HEK293T (cell line): ENCODE measurements around the gene FBXL13.

ENCODE experiments used
- ARNT ChIP-seq: fragments of 450-650 bp; IDR thresholded peaks from 2 replicates; pipeline ENCODE4 v1.6.1; 2017; ENCODE audit warnings: mild to moderate bottlenecking
- CTBP1 ChIP-seq: fragments of 450-650 bp; IDR thresholded peaks from 2 replicates; pipeline ENCODE4 v1.6.1; 2016; ENCODE audit warnings: borderline replicate concordance
- ELF4 ChIP-seq: fragments of 450-650 bp; IDR thresholded peaks from 2 replicates; pipeline ENCODE4 v1.6.1; 2017; ENCODE audit warnings: antibody characterized with exemption
- FOXK2 ChIP-seq: fragments of 450-650 bp; IDR thresholded peaks from 2 replicates; pipeline ENCODE4 v1.6.1; 2016; ENCODE audit warnings: mild to moderate bottlenecking
- FOXM1 ChIP-seq: fragments of 450-650 bp; IDR thresholded peaks from 2 replicates; pipeline ENCODE4 v1.6.1; 2017; ENCODE audit warnings: mild to moderate bottlenecking, borderline replicate concordance
- L3MBTL2 ChIP-seq: fragments of 450-650 bp; conservative IDR thresholded peaks from 2 replicates; pipeline ENCODE4 v1.6.1; 2016; ENCODE audit warnings: mild to moderate bottlenecking
- LEF1 ChIP-seq: fragments of 450-650 bp; IDR thresholded peaks from 2 replicates; pipeline ENCODE4 v1.6.1; 2017; ENCODE audit warnings: mild to moderate bottlenecking, borderline replicate concordance
- NFRKB ChIP-seq: fragments of 450-650 bp; IDR thresholded peaks from 2 replicates; pipeline ENCODE4 v1.6.1; 2016; ENCODE audit warnings: mild to moderate bottlenecking, moderate library complexity
- SUZ12 ChIP-seq: fragments of 450-650 bp; IDR thresholded peaks from 2 replicates; pipeline ENCODE4 v1.6.1; 2016; ENCODE audit warnings: mild to moderate bottlenecking
- TARDBP ChIP-seq: fragments of 450-650 bp; IDR thresholded peaks from 2 replicates; pipeline ENCODE4 v1.6.1; 2016

DNA sequence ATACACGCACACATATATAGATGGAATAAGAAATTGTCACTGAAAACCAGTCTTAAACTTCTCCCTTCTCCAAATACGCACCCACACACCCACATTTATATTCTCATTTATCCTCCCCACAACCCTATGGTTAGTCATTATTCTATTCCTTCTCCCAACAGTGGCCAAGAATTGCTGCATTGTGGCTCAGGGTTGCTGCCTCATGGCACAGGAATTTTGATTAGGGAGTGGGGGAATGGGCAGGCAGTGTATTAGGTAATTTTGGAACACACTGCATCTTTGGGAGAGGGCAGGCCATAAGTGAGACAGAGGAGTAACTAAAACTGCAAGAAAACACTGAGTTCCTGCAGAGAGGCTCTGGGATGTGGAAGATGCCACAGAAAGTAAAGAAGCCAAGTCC lies 38.6 kb upstream of the FBXL13 start:
- no peak for TF ChIP-seq ARNT
- TF ChIP-seq FOXK2, result no peak
- no peak for TF ChIP-seq FOXM1
- TF ChIP-seq NFRKB, result no peak
- no peak for TF ChIP-seq SUZ12
- no peak for TF ChIP-seq L3MBTL2
- TF ChIP-seq ELF4, result no peak
- TF ChIP-seq TARDBP, result no peak
- TF ChIP-seq CTBP1, result no peak
- TF ChIP-seq LEF1, result no peak
